Upper lobe of left lung (tissue), 6 donors: Measurements from ENCODE around the gene SLC30A9. TPM values are rescaled to one million over a fixed set of nuclear protein-coding genes. Genes with fewer than 3 reads are reported as not detected.
A peak's percentile ranks its signal among the peaks of the same experiment; 100 is the strongest.

Experiments
- ATAC-seq, 2 donors: fragments of 200-7000 bp; cut with Tn5 transposase; one replicate each; pipeline ENCODE4 v1.9.1; 2022; ENCODE audit warnings: mild to moderate bottlenecking in 2 of 2, moderate library complexity in 2 of 2; ENCODE audit not compliant: low FRiP score in 2 of 2
- DNase-seq, 2 donors: peaks; one replicate each; pipeline ENCODE4 v3.0.0-alpha.2; 2019 to 2020
- H3K27ac ChIP-seq, 4 donors: fragments of 200-600 bp; sonication (generic); one replicate each; pipeline ENCODE4 v1.5.1; 2016 to 2019
- H3K27me3 ChIP-seq, 4 donors: fragments of 200-600 bp; sonication (generic); one replicate each; pipeline ENCODE4 v1.5.1; 2017 to 2019
- H3K36me3 ChIP-seq, 4 donors: fragments of 200-600 bp; sonication (generic); one replicate each; pipeline ENCODE4 v1.5.1; 2016 to 2019
- H3K4me1 ChIP-seq, 4 donors: fragments of 200-600 bp; sonication (generic); one replicate each; pipeline ENCODE4 v1.5.1; 2018 to 2019
- H3K4me3 ChIP-seq, 4 donors: fragments of 200-600 bp; sonication (generic); one replicate each; pipeline ENCODE4 v1.5.1; 2017 to 2019; ENCODE audit warnings: mild to moderate bottlenecking in 2 of 4, moderate library complexity in 1 of 4
- H3K9me3 ChIP-seq, 4 donors: fragments of 200-600 bp; sonication (generic); one replicate each; pipeline ENCODE4 v1.5.1; 2018 to 2019
- CTCF ChIP-seq, 6 experiments: fragments of 450-650 bp in 4 of 6; fragments of 200-600 bp in 2 of 6; sonication (generic) in 2 of 6; IDR thresholded peaks; one replicate each; pipeline ENCODE4 v1.5.1; 2016 to 2019; ENCODE audit warnings: antibody characterized with exemption in 6 of 6
- EP300 ChIP-seq, 4 donors: sonication (generic); formaldehyde crosslinking; IDR thresholded peaks; one replicate each; pipeline ENCODE4 v1.5.1; 2017; ENCODE audit warnings: antibody characterized with exemption in 4 of 4, control low read depth in 2 of 4
- POLR2A ChIP-seq, 4 donors: fragments of 450-650 bp; IDR thresholded peaks; one replicate each; pipeline ENCODE4 v1.5.1; 2016 to 2017; ENCODE audit warnings: antibody characterized with exemption in 4 of 4, mild to moderate bottlenecking in 2 of 4
- POLR2AphosphoS5 ChIP-seq, 2 donors: sonication (generic); formaldehyde crosslinking; IDR thresholded peaks; one replicate each; pipeline ENCODE4 v1.5.1; 2017; ENCODE audit warnings: antibody characterized with exemption in 2 of 2
- WGBS, 2 donors: methylation state at CpG; one replicate each; pipeline ENCODE4 v1.1.5; 2017 to 2018; 5-methylcytosine and 5-hydroxymethylcytosine counted together
- total RNA-seq, 6 donors: library from RNA; depleted of rRNA in 4 of 6; stranded (reverse); fragments of >200 nt in 4 of 6; gene quantifications; one replicate each; pipeline versions ENCODE4 v1.1.0 to v1.2.1, GENCODE V29; 2016 to 2021
- donor health status: DM: no; HTN: no; CAD: no; lungs with moderate emphysema.
- donor health status: DM: no; HTN: yes; CAD: no; lungs with severe emphysema.

Gene SLC30A9
- total RNA-seq, 6 donors from 2014 or later, result 21.6 to 66.9 (median 45.1) TPM

- Histone ChIP-seq H3K27me3 (no peaks in the 10 kb centered on the region), H3K36me3 (peaks cover 0 to 33% (median 7%) of the 10 kb centered on the region in 4 donors), H3K4me3 (no peak overlapping the region), H3K27ac (no peak overlapping the region), H3K9me3 (no peaks in the 10 kb centered on the region), H3K4me1 (no peaks in the 10 kb centered on the region)
- peak in 1 of 6 experiments; percentile 6 for TF ChIP-seq CTCF (IDR thresholded peaks at IDR 0.05)
- TF ChIP-seq EP300 (IDR thresholded peaks at IDR 0.05), result no peak
- TF ChIP-seq POLR2A (IDR thresholded peaks at IDR 0.05), result no peak
- TF ChIP-seq POLR2AphosphoS5 (IDR thresholded peaks at IDR 0.05), result no peak
- DNase-seq, result no peak
- WGBS, 2 donors, result 28 to 45% methylated on average over 1 of the region's 1 CpG
- no peak for ATAC-seq
These were observed 32.7 kb upstream of the SLC30A9 start for GRCh38 chr4:41957634-41958033.

- WGBS, 2 donors, result 91 to 94% methylated on average over 4 of the region's 4 CpGs
- no peaks in the 10 kb centered on the region for H3K4me1 ChIP-seq
- no peak overlapping the region for H3K27ac ChIP-seq
- DNase-seq (no peak), ATAC-seq (no peak)
- no peaks in the 10 kb centered on the region for H3K27me3 ChIP-seq
- peak in 1 of 6 experiments; percentile 12 for TF ChIP-seq CTCF (IDR thresholded peaks at IDR 0.05)
- no peak for TF ChIP-seq EP300 (IDR thresholded peaks at IDR 0.05)
- no peaks in the 10 kb centered on the region for H3K9me3 ChIP-seq
- H3K36me3 ChIP-seq, result peaks cover 0 to 5% (median 0%) of the 10 kb centered on the region in 4 donors
- no peak overlapping the region for H3K4me3 ChIP-seq
These were observed 27.2 kb upstream of the SLC30A9 start for GRCh38 chr4:41963105-41963504.

GRCh38 chr4:41964401-41964800 lies 25.9 kb upstream of the SLC30A9 start:
- 96 to 100% methylated on average over 1 of the region's 1 CpG for WGBS, 2 donors
- no peak for TF ChIP-seq POLR2AphosphoS5 (IDR thresholded peaks at IDR 0.05)
- no peak for TF ChIP-seq POLR2A (IDR thresholded peaks at IDR 0.05)
- no peak for TF ChIP-seq EP300 (IDR thresholded peaks at IDR 0.05)
- Histone ChIP-seq H3K27ac (no peak overlapping the region), H3K4me3 (no peak overlapping the region), H3K36me3 (peaks cover 0 to 5% (median 0%) of the 10 kb centered on the region in 4 donors), H3K4me1 (no peaks in the 10 kb centered on the region), H3K9me3 (no peaks in the 10 kb centered on the region), H3K27me3 (no peaks in the 10 kb centered on the region)
- DNase-seq (no peak), ATAC-seq (no peak)

GRCh38 chr4:41967392-41967791 lies 22.9 kb upstream of the SLC30A9 start:
- H3K9me3 ChIP-seq, result no peaks in the 10 kb centered on the region
- WGBS, 2 donors, result 88% methylated on average over 2 of the region's 2 CpGs
- H3K27me3 ChIP-seq, result no peaks in the 10 kb centered on the region
- ATAC-seq, result no peak
- H3K27ac ChIP-seq, result no peak overlapping the region
- H3K4me3 ChIP-seq, result no peak overlapping the region
- H3K36me3 ChIP-seq, result no peaks in the 10 kb centered on the region
- TF ChIP-seq EP300 (IDR thresholded peaks at IDR 0.05), result no peak
- no peak for TF ChIP-seq POLR2AphosphoS5 (IDR thresholded peaks at IDR 0.05)
- TF ChIP-seq CTCF (IDR thresholded peaks at IDR 0.05), result no peak
- TF ChIP-seq POLR2A (IDR thresholded peaks at IDR 0.05), result no peak
- DNase-seq, result no peak
- H3K4me1 ChIP-seq, result no peaks in the 10 kb centered on the region

GRCh38 chr4:41969671-41970070 lies 20.7 kb upstream of the SLC30A9 start:
- TF ChIP-seq POLR2AphosphoS5 (IDR thresholded peaks at IDR 0.05), result no peak
- no peak for TF ChIP-seq POLR2A (IDR thresholded peaks at IDR 0.05)
- no peak for TF ChIP-seq EP300 (IDR thresholded peaks at IDR 0.05)
- no peak for TF ChIP-seq CTCF (IDR thresholded peaks at IDR 0.05)
- H3K27me3 ChIP-seq, result no peaks in the 10 kb centered on the region
- DNase-seq (no peak), ATAC-seq (no peak)
- H3K27ac ChIP-seq, result no peak overlapping the region
- no peaks in the 10 kb centered on the region for H3K4me1 ChIP-seq
- no peaks in the 10 kb centered on the region for H3K36me3 ChIP-seq
- no peak overlapping the region for H3K4me3 ChIP-seq
- no peaks in the 10 kb centered on the region for H3K9me3 ChIP-seq
